H1 (cell line): ENCODE measurements around the gene STIL.

Experiments used
- BACH1 ChIP-seq: IDR thresholded peaks from 2 replicates; pipeline ENCODE4 v1.6.1; 2012; ENCODE audit warnings: low read length, improper control_type of control experiment
- CBX8 ChIP-seq: fragments of 300-800, 300-1000 bp; sonication (generic); IDR thresholded peaks from 2 replicates; pipeline ENCODE4 v1.7.1; 2016; ENCODE audit warnings: low read depth, low read length, borderline replicate concordance
- CHD2 ChIP-seq: IDR thresholded peaks from 2 replicates; pipeline ENCODE4 v1.6.1; 2012; ENCODE audit warnings: low read length, improper control_type of control experiment
- CTCF ChIP-seq, 3 experiments: IDR thresholded peaks; 1 replicate in 2 of 3; 2 replicates in 1 of 3; pipeline versions ENCODE4 v1.5.1 to v1.6.1; 2011; ENCODE audit warnings: low read length in 3 of 3, mild to moderate bottlenecking in 3 of 3, inconsistent platforms in 2 of 3, low read depth in 1 of 3, moderate library complexity in 1 of 3; ENCODE audit not compliant: insufficient read depth in 1 of 3; ENCODE audit errors: control extremely low read depth in 1 of 3
- EP300 ChIP-seq, 2 experiments: IDR thresholded peaks; 1 replicate in 1 of 2; 2 replicates in 1 of 2; pipeline ENCODE4 v1.6.1; 2011 to 2012; ENCODE audit warnings: low read depth in 2 of 2, low read length in 2 of 2, mild to moderate bottlenecking in 2 of 2, borderline replicate concordance in 1 of 2, inconsistent platforms in 1 of 2, moderate library complexity in 1 of 2
- EZH2 ChIP-seq: fragments of 200-600 bp; sonication (generic); IDR thresholded peaks from 2 replicates; pipeline ENCODE4 v1.7.1; 2012; ENCODE audit warnings: low read depth, mild to moderate bottlenecking, moderate library complexity, low read length, inconsistent platforms; ENCODE audit not compliant: severe bottlenecking
- JUN ChIP-seq: IDR thresholded peaks from 2 replicates; pipeline ENCODE4 v1.6.1; 2011; ENCODE audit warnings: low read depth, mild to moderate bottlenecking, improper control_type of control experiment, low read length
- POLR2A ChIP-seq, 2 experiments: IDR thresholded peaks; 1 replicate in 1 of 2; 2 replicates in 1 of 2; pipeline ENCODE4 v1.6.1; 2011; ENCODE audit warnings: low read depth in 2 of 2, low read length in 2 of 2, mild to moderate bottlenecking in 2 of 2; ENCODE audit errors: control extremely low read depth in 1 of 2
- RFX5 ChIP-seq: IDR thresholded peaks from 2 replicates; pipeline ENCODE4 v1.6.1; 2011; ENCODE audit warnings: low read depth, low read length, improper control_type of control experiment, borderline replicate concordance
- SRF ChIP-seq: IDR thresholded peaks from 2 replicates; pipeline ENCODE4 v1.6.1; 2011; ENCODE audit warnings: mild to moderate bottlenecking, low read depth, low read length, moderate library complexity
- ZNF274 ChIP-seq: IDR thresholded peaks from 2 replicates; pipeline ENCODE4 v1.7.0; 2012; ENCODE audit warnings: low read length, borderline replicate concordance; ENCODE audit errors: extremely low read depth

DNA sequence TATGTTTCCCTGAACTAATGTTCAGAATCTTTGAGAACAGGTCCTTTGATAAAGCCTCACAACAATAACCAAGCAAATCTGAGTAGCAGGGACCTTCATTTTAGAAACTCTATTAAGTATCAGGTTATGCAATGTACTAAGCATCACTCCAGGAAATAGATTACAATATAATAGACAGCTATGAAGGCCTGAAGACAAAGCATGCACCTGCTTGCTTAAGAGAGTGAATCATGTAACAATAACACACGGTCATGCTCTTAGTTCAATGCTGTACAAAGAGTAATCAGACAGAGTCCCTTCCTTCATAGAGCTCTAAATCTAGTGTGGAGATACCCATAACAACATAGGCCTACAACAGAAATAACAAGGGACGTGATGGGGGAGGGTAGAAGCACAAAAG, 11.6 kb upstream of the STIL start:
- no peak for TF ChIP-seq EP300 (IDR thresholded peaks at IDR 0.05; ENCODE audit: borderline replicate concordance in 1 of 2, low read depth in 2 of 2, low read length in 2 of 2)
- TF ChIP-seq CTCF (IDR thresholded peaks at IDR 0.05; ENCODE audit: control extremely low read depth in 1 of 3, insufficient read depth in 1 of 3, low read depth in 1 of 3, low read length in 3 of 3) = no peak
- TF ChIP-seq CHD2 = no peak
- TF ChIP-seq EZH2 = no peak
- TF ChIP-seq CBX8 = no peak
- TF ChIP-seq RFX5 = no peak
- no peak for TF ChIP-seq SRF
- TF ChIP-seq JUN = no peak
- no peak for TF ChIP-seq BACH1
- TF ChIP-seq POLR2A (IDR thresholded peaks at IDR 0.05; ENCODE audit: control extremely low read depth in 1 of 2, low read depth in 2 of 2, low read length in 2 of 2) = no peak
- no peak for TF ChIP-seq ZNF274
